GM21737 (cell line): ENCODE data around the gene FUZ.

Experiments used
- ATAC-seq: cut with Tn5 transposase; IDR thresholded peaks from one replicate; pipeline ENCODE4 v1.9.1; 2021; ENCODE audit warnings: mild to moderate bottlenecking, moderate library complexity; ENCODE audit not compliant: unreplicated experiment

FUZ gene

GRCh38 chr19:49807904-49808675, 5.0 kb downstream of the FUZ start:
- no peak for ATAC-seq

- no peak for ATAC-seq
Observed at GRCh38 chr19:49807058-49807903, 5.8 kb downstream of the FUZ start.

GRCh38 chr19:49806620-49806959, 6.5 kb downstream of the FUZ start:
- no peak for ATAC-seq

GRCh38 chr19:49805822-49806619, 7.1 kb downstream of the FUZ start:
- no peak for ATAC-seq

- ATAC-seq: no peak
Observed at GRCh38 chr19:49803529-49803856, 9.6 kb downstream of the FUZ start.

- ATAC-seq: no peak
Observed at GRCh38 chr19:49802836-49803528, 10.1 kb downstream of the FUZ start.

- no peak for ATAC-seq
Observed at GRCh38 chr19:49801966-49802661, 11.0 kb downstream of the FUZ start.

- no peak for ATAC-seq
Observed at GRCh38 chr19:49801401-49801888, 11.6 kb downstream of the FUZ start.

GRCh38 chr19:49800771-49801170, 12.3 kb downstream of the FUZ start:
- no peak for ATAC-seq

GRCh38 chr19:49799798-49800376, 13.2 kb downstream of the FUZ start:
- ATAC-seq: no peak

- ATAC-seq: no peak
Observed at GRCh38 chr19:49799271-49799797, 13.8 kb downstream of the FUZ start.

GRCh38 chr19:49798574-49798973, 14.5 kb downstream of the FUZ start:
- ATAC-seq: no peak

- ATAC-seq: no peak
Observed at GRCh38 chr19:49795615-49796014, 17.5 kb downstream of the FUZ start.

GRCh38 chr19:49793561-49793840, 19.6 kb downstream of the FUZ start:
- ATAC-seq: no peak

- ATAC-seq: no peak
Observed at GRCh38 chr19:49792829-49793560, 20.1 kb downstream of the FUZ start.

- ATAC-seq: no peak
Observed at GRCh38 chr19:49791776-49792445, 21.2 kb downstream of the FUZ start.

- no peak for ATAC-seq
Observed at GRCh38 chr19:49790866-49791265, 22.2 kb downstream of the FUZ start.

GRCh38 chr19:49788857-49789256, 24.2 kb downstream of the FUZ start:
- no peak for ATAC-seq

- no peak for ATAC-seq
Observed at GRCh38 chr19:49787746-49788145, 25.3 kb downstream of the FUZ start.
